Cardiac muscle cell (in vitro differentiated cells and primary cell): ENCODE results near the gene SH3BGRL3. TPM values are rescaled to one million over a fixed set of nuclear protein-coding genes. Genes with fewer than 3 reads are reported as not detected.
A peak's percentile ranks its signal among the peaks of the same experiment; 100 is the strongest.
"Not testable (repeated sequence)": the region's sequence is repeated elsewhere in the genome, so short reads cannot be mapped to it uniquely, and the experiment has no call there.

ENCODE experiments used
- DNase-seq, 2 donors: peaks; one replicate each; pipeline versions ENCODE4 v3.0.0 to v3.0.0-alpha.2; 2010 to 2017; ENCODE audit warnings: low read depth in 1 of 2, low spot score in 1 of 2
- H3K27ac ChIP-seq: fragments of 200-600 bp; sonication (generic); 2 replicates; pipeline ENCODE4 v1.5.1; 2016
- H3K27me3 ChIP-seq: fragments of 200-600 bp; sonication (generic); 2 replicates; pipeline ENCODE4 v1.6.0; 2016; ENCODE audit warnings: control low read depth
- H3K36me3 ChIP-seq: fragments of 200-600 bp; sonication (generic); 2 replicates; pipeline ENCODE4 v1.5.1; 2016; ENCODE audit warnings: control low read depth
- H3K4me1 ChIP-seq: fragments of 200-600 bp; sonication (generic); 2 replicates; pipeline ENCODE4 v1.8.1; 2017; ENCODE audit warnings: low read depth, mild to moderate bottlenecking, mixed run types
- H3K4me3 ChIP-seq: fragments of 200-600 bp; sonication (generic); 2 replicates; pipeline ENCODE4 v1.5.1; 2016; ENCODE audit warnings: mild to moderate bottlenecking
- H3K9me3 ChIP-seq: fragments of 200-600 bp; sonication (generic); 2 replicates; pipeline ENCODE4 v1.5.1; 2017; ENCODE audit warnings: low read depth, mild to moderate bottlenecking, control low read depth
- polyA plus RNA-seq: library from polyadenylated mRNA; unstranded; fragments of >200 nt; fragmentation: Nextera tagmentation; extraction: Ambion mirVana; gene quantifications from 2 replicates; pipeline ENCODE4 v1.2.1, GENCODE V29; 2016
- total RNA-seq: library from RNA; depleted of rRNA; stranded (reverse); fragments of >200 nt; gene quantifications from 2 replicates; pipeline ENCODE4 v1.2.3, GENCODE V29; 2016
- TF ChIP-seq, protein P1 (sequence below): IDR thresholded peaks from 2 replicates; pipeline ENCODE4 v1.5.1; 2012; ENCODE audit warnings: low read depth, mild to moderate bottlenecking, low read length

SH3BGRL3 gene
- total and polyA plus RNA-seq, 2 experiments from 2014 or later, result 23.0 to 119 TPM

DNA sequence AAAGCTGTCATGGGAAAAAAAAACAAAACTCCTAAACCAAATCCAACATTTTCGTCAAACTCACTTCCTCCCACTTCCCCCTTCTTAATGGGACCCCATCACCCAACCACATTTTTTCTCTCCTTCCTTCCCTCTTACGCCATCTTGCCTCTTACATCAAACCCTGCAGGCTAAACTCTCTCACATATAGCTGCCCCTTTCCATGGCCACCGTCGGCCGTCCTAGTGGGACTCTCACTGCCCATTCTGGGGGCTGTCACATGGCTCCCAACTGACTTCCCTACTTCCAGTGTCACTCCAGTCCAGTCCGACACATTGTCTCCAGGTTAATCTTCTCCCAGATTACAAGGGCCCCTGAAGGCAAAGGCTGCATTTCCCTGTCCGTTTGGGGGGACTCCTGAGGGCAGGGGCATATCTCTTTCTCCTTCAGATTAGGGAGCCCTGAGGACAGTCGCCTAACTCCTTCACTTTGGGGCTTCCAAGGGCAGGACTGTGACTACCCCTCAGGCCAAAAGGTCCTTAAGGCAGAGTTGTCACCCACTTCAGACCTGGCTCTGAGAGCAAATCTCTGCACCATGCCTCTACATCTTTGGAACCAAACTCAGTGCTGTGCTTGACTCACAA is 25.9 kb downstream of the SH3BGRL3 start:
- TF ChIP-seq, protein P1, sequence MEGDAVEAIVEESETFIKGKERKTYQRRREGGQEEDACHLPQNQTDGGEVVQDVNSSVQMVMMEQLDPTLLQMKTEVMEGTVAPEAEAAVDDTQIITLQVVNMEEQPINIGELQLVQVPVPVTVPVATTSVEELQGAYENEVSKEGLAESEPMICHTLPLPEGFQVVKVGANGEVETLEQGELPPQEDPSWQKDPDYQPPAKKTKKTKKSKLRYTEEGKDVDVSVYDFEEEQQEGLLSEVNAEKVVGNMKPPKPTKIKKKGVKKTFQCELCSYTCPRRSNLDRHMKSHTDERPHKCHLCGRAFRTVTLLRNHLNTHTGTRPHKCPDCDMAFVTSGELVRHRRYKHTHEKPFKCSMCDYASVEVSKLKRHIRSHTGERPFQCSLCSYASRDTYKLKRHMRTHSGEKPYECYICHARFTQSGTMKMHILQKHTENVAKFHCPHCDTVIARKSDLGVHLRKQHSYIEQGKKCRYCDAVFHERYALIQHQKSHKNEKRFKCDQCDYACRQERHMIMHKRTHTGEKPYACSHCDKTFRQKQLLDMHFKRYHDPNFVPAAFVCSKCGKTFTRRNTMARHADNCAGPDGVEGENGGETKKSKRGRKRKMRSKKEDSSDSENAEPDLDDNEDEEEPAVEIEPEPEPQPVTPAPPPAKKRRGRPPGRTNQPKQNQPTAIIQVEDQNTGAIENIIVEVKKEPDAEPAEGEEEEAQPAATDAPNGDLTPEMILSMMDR, result no peak
- H3K9me3 ChIP-seq, result no peaks in the 10 kb centered on the region
- H3K4me3 ChIP-seq, result peak overlapping the region; percentile 81
- H3K36me3 ChIP-seq, result no peaks in the 10 kb centered on the region
- H3K27ac ChIP-seq, result peak overlapping the region; percentile 3
- H3K4me1 ChIP-seq, result no peaks in the 10 kb centered on the region
- no peaks in the 10 kb centered on the region for H3K27me3 ChIP-seq
- DNase-seq, result no peak

DNA sequence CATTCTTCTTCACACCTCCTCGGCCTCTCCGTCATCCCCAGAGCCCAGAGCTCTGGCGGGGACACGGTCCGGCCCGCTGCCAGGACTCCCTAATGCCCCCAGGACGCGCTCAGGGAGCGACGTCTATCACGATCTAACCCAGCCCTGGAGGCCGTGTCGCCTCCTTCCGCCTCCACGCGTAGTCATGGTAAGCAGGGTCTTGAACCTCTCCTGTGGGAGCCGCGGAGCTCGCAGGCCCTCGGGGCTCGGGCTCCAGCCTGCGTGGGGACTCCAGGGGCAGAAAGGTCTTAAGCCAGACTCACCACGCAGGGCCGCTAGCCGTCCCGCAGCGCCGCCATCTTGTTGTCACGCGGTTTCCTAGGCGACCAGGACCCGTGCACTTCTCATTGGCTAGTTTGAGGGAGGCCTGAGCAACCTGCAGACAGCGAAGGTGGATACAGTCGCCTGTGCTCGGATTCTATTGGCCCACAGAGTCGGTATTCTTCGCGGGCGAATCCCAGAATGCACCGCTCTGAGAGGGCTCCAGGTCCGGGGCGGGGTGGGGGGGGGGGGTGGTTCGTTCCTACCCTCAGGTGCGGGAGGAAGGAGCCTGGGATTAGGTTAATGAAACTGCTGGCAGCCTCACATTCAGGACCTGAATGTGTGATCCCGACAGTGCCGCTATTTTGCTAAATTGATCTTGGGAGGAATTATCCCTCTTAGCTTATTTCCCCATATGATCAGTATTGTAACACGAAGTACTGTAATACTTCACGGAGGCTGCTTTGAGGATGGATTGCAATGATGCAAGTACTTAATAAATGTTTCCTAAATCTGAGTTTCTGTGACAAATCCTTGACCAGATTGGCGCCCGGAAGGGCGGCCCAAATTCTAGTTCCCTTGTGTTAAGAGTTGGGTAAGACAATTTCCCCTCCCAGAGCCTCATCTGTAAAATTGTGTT is 26.7 kb downstream of the SH3BGRL3 start, which contains the start of gene UBXN11:
TSS of gene UBXN11 (minus strand) at position 347 of the 940 bp plus-strand sequence. CDS start 3,753 bp downstream, outside the sequence.
- H3K27ac ChIP-seq, result peak within 1 kb of the TSS; percentile 3

DNA sequence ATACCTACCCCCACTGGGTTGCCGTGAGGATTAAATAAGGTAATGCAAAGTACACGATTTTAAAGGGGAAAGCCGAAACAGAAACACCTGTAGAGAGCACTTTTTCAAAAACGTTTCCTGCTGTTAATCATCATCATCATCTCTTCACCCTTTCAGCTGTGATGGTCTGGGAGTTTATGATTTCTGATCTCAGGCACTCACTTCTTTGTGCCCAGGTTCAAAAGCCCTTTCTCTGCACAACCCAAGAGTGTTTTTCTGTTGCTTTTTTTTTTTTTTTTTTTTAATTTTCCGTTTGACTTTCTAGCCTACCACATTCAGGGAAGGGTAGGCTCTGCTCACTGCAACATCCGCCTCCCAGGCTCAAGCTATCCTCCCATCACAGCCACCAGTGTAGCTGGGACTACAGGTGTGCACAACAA is 27.5 kb downstream of the SH3BGRL3 start:
- H3K36me3 ChIP-seq, result no peaks in the 10 kb centered on the region
- H3K4me1 ChIP-seq, result no peaks in the 10 kb centered on the region
- H3K27ac ChIP-seq, result no peak overlapping the region
- H3K27me3 ChIP-seq, result no peaks in the 10 kb centered on the region
- TF ChIP-seq, protein P1, result no peak
- H3K9me3 ChIP-seq, result no peaks in the 10 kb centered on the region
- H3K4me3 ChIP-seq, result no peak overlapping the region
- no peak for DNase-seq

More for the DNA sequence above, 26.7 kb downstream of the SH3BGRL3 start, which contains the start of gene UBXN11:
- Histone ChIP-seq H3K4me1 (no peaks in the 10 kb centered on the region), H3K9me3 (no peaks in the 10 kb centered on the region), H3K4me3 (peak within 1 kb of the TSS; percentile 81), H3K27me3 (no peaks in the 10 kb centered on the region), H3K36me3 (no peaks in the 10 kb centered on the region)
- DNase-seq, result peak; percentile 96 to 98
- TF ChIP-seq, protein P1, result no peak

DNA sequence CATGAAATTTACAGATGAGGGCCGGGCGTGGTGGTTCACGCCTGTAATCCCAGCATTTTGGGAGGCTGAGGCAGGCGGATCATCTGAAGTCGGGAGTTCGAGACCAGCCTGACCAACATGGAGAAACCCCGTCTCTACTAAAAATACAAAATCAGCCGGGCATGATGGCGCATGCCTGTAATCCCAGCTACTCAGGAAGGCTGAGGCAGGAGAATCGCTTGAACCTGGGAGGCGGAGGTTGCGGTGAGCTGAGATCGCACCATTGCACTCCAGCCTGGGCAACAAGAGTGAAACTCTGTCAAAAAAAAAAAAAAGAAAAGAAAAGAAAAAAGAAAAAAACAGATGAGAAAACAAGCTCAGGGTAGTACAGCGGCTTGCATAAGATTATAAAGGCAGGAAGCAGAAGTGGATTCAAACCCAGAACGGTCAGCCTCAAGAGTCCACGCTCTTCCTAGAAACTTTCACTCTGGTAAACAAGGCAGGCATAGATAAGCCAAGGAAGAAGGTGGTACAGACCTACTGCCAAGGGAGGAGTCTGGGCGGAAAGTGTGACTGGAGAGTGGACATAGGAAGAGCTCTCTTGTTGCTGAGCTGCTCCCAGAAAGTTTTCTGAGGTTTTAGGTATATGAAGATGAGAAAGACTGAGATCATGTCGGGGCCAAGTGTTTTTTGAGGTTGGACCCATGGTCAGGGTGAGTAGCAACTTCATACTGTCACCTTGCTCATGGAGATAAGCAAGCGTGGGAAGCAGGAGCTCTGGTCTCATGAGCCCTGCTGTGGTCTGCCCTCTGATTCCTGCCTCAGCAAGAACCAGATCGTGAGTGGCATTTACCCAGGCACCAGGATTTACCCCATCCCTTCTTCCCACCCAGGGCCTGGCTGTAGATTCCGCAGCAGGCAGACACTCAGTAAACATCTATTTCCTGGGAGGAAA is 28.3 kb downstream of the SH3BGRL3 start:
- H3K27ac ChIP-seq, H3K4me3 ChIP-seq, DNase-seq: not testable (repeated sequence)

GRCh38 chr1:26314501-26314900 is 34.6 kb downstream of the SH3BGRL3 start:
- Histone ChIP-seq H3K27me3 (no peaks in the 10 kb centered on the region), H3K4me1 (no peaks in the 10 kb centered on the region), H3K4me3 (no peak overlapping the region), H3K36me3 (no peaks in the 10 kb centered on the region), H3K27ac (no peak overlapping the region), H3K9me3 (no peaks in the 10 kb centered on the region)
- DNase-seq, result no peak
- TF ChIP-seq, protein P1, result no peak

More for the DNA sequence above, 28.3 kb downstream of the SH3BGRL3 start:
- not testable (repeated sequence) for H3K9me3 ChIP-seq, H3K27me3 ChIP-seq, H3K4me1 ChIP-seq, H3K36me3 ChIP-seq
